SU-DHL-6 (cell line): ENCODE measurements around the gene NOS1.
"Not testable (repeated sequence)": the region's sequence is repeated elsewhere in the genome, so short reads cannot be mapped to it uniquely, and the experiment has no call there.

Experiments
- CTCF ChIP-seq: fragments of 200-600 bp; sonication (generic); IDR thresholded peaks from one replicate; pipeline ENCODE4 v1.5.1; 2017; ENCODE audit warnings: antibody characterized with exemption, mild to moderate bottlenecking, low read length, moderate library complexity; ENCODE audit not compliant: insufficient read depth, poor library complexity, severe bottlenecking
- EZH2phosphoT487 ChIP-seq: fragments of 200-600 bp; sonication (generic), shearing (Covaris generic); conservative IDR thresholded peaks from 2 replicates; pipeline ENCODE4 v1.6.1; 2018; ENCODE audit warnings: mild to moderate bottlenecking, antibody characterized with exemption, low read length, moderate library complexity, mixed read lengths

GRCh38 chr12:117370000-117370399 lies 8.6 kb upstream of the NOS1 start:
- not testable (repeated sequence) for TF ChIP-seq EZH2phosphoT487, CTCF
